GM19395 (cell line): ENCODE data around the gene ZNF253.
"Not testable (repeated sequence)": the region's sequence is repeated elsewhere in the genome, so short reads cannot be mapped to it uniquely, and the experiment has no call there.

Experiments used
- ATAC-seq: cut with Tn5 transposase; IDR thresholded peaks from one replicate; pipeline ENCODE4 v1.9.1; 2021; ENCODE audit warnings: mild to moderate bottlenecking, moderate library complexity; ENCODE audit not compliant: unreplicated experiment

Gene ZNF253

DNA sequence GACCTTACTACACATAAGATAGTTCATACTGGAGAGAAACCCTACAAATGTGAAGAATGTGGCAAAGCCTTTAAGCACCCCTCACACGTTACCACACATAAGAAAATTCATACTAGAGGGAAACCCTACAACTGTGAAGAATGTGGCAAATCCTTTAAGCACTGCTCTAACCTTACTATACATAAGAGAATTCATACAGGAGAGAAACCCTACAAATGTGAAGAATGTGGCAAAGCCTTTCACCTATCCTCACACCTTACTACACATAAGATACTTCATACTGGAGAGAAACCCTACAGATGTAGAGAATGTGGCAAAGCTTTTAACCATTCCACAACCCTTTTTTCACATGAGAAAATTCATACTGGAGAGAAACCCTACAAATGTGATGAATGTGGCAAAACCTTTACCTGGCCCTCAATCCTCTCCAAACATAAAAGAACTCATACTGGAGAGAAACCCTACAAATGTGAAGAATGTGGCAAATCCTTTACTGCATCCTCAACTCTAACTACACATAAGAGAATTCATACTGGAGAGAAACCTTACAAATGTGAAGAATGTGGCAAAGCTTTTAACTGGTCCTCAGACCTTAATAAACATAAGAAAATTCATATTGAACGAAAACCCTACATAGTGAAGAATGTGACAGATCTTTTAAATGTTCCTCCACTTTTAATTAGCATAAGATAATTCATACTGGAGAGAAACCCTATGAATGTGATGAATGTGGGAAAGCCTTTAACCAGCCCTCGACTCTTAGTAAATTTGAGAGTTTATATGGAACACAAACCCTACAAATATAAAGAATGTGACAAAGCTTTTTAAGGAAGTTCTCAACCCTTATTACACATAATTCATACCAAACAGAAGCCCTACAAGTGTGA lies 26.6 kb downstream of the ZNF253 start:
- not testable (repeated sequence) for ATAC-seq

DNA sequence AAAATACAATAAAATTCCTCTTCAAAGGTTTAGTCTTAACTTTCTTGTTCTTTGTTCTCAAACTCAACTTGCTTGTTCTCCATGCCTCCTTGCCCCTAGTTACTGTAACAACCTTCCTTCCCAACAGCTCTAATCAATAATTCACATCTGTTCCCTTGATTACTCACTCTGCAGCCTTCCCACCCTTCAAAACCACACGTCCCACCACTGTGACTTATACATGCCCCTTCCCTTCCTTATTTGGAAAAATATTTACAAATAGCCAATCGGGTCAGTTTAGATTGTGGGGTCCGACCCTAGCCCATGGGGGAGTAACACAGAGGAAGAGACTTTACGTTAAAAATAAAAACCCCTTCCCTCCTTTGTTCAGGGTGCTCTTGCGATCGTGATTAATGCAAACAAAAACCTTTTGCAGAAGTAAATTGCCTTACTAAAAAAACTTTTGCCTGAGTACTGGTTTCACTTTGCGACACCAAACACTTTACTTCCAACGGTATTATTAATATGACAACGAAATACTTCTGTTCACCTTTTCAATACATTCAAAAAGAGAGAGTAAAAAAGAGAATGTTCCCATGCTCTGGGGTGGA lies 34.6 kb downstream of the ZNF253 start:
- peak; percentile 21 for ATAC-seq

DNA sequence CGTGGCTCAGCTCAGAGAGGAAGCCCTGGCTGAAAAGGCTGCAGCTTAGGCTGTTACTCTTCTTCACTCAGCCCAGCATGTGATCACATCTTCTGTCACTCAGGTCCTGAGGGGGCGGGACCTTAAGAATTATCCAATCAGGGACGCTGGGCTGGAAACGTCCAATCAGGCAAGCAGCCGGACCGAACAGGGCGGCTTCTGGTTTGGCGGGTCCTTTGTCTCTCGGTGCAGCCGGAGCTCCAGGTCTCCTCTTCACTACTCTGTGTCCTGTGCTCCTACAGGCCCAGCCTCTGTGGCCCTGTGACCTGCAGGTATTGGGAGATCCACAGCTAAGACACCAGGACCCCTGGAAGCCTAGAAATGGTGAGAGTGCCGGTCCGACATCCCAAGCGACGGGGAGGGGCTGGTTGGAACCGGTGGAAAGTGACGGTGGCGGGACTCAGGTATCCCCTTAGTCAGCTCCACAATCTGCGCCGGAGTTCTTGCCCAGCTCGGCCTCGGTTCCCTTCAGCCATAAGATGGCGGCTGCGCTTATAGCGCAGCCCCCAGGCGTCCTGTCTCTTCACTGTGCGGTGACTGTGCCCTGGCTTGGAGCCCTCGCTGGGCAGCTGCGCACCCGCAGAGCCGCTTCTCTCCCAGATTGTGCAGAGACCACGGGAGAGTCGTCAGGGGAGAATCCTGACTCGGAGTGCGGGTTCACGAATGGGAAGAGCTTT lies 35.2 kb downstream of the ZNF253 start, which contains the start of gene ZNF93:
ZNF93 (plus strand) TSS at position 218 of the 716 bp plus-strand sequence; CDS start at position 361, 143 bp downstream.
- ATAC-seq, result peak; percentile 93

DNA sequence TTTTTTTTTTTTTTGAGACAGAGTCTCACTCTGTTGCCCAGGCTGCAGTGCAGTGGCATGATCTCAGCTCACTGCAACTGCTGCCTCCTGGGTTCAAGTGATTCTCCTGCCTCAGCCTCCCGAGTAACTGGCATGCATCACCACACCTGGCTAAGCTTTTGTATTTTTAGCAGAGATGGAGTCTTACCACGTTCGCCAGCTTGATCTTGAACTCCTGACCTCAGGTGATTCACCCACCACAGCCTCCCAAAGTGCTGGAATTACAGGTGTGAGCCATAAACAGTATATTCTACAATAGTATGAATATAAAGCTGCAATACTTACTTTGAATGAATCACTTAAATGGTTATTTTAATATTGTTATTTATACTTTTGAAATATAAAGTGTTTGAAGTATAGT lies 41.9 kb downstream of the ZNF253 start:
- ATAC-seq, result not testable (repeated sequence)

DNA sequence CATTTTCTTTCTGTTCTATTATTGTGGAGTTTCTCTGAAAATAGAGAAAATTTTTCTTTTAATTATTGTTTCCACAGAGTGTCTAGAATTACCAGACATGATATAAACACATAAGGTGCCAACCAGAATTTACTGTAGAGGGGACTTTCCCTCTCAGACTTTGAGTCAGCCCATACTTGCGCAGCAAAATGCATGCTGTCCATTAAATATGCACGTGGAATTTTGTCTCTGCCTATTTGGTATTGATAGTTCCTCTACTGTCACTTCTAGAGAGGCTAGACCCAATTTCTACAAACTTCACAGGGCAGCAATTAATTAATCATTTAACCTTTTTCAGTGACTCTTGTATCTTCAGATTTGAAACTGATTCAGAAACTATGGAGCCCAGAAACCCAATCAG lies 44.0 kb downstream of the ZNF253 start:
- ATAC-seq, result no peak

DNA sequence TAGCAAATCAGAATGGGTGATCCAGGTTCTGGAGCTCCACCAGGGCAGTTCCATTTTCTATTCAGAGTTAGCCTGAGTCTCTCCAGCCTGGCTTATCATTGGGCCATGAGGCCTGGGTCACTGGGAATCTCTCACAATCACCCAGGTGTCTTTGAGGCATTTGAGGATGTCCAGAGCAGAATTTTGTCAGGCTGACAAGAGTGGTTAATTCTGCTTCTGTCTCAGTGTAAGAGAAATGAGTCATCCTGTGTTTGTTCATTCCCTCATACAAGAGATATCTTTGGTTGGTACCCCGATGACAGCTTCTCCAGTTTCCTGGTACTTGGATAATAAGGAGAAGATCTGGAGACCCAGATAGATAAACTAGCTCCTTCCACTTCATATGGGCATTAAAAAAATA lies 45.5 kb downstream of the ZNF253 start:
- ATAC-seq, result no peak

DNA sequence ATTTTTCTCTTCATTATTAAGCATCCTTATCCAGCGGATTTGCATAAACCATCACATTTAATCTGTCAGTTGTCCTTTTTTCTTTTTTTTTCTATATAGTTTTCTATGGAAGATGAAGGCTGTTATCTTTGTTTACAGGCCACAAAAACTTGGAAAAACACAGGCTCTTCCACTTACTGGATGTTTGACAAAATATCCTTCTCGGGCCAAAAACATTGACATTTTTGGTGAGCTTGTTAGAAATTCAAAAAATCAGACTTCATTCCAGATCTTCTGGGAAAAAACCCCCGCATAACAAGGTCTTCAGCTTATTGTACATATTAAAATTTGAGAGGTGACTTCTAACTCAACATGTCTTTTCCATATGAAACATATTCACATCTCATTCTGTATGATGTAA lies 48.9 kb downstream of the ZNF253 start:
- ATAC-seq, result no peak

DNA sequence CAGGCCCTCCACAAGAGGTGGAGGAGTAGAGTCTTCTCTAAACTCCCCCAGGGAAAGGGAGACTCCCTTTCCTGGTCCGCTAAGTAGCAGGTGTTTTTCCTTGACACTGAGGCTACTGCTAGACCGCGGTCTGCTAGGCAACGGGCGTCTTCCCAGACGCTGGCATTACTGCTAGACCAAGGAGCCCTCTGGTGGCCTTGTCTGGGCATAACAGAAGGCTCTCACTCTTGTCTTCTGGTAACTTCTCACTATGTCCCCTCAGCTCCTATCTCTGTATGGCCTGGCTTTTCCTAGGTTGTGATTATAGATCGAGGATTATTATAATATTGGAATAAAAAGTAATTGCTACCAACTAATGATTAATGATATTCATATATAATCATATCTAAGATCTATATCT lies 64.7 kb downstream of the ZNF253 start:
- ATAC-seq, result not testable (repeated sequence)

DNA sequence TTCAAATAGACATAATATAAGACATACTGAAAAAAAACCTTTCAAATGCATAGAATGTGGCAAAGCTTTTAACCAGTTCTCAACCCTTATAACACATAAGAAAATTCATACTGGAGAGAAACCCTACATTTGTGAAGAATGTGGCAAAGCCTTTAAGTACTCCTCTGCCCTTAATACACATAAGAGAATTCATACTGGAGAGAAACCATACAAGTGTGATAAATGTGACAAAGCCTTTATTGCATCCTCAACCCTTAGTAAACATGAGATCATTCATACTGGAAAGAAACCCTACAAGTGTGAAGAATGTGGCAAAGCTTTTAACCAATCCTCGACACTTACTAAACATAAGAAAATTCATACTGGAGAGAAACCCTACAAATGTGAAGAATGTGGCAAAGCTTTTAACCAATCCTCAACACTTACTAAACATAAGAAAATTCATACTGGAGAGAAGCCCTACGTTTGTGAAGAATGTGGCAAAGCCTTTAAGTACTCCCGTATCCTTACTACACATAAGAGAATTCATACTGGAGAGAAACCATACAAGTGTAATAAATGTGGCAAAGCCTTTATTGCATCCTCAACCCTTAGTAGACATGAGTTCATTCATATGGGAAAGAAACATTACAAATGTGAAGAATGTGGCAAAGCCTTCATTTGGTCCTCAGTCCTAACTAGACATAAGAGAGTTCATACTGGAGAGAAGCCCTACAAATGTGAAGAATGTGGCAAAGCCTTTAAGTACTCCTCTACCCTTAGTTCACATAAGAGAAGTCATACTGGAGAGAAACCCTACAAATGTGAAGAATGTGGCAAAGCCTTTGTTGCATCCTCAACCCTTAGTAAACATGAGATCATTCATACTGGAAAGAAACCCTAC lies 68.0 kb downstream of the ZNF253 start:
- ATAC-seq, result not testable (repeated sequence)

DNA sequence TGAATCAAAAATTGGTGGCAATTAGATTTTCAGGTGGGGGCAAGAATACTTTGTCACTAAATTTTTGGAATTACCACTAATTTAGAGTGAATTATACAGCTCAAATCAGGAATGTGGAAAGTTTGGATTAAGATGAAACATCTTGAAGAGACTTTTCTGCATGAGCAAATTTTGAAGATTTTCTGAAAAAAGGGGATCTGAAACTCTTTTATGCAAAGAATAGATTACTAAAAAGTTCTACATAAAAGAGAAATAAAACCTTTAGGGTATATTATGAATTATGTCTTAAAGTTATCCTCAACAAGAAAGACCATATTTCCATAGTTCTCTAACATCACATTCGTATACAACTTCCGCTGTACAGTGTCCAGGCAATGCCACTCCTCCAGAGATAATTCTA lies 71.7 kb downstream of the ZNF253 start:
- no peak for ATAC-seq

DNA sequence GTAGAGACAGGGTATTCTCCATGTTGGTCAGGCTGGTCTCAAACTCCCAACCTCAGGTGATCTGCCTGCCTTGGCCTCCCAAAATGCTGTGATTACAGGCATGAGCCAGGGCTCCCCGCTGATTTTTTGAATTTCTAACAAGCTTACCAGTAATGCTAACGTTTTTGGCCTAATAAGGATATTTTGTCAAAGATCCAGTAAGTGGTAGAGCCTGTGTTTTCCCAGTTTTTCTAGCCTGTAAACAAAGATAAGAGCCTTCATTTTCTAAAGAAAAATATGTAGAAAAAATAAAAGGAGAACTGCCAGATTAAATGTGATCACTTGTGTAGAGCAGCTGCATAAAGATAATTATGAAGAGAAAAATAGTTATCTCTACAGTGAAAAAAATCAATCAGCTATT lies 72.8 kb downstream of the ZNF253 start:
- ATAC-seq, result no peak

DNA sequence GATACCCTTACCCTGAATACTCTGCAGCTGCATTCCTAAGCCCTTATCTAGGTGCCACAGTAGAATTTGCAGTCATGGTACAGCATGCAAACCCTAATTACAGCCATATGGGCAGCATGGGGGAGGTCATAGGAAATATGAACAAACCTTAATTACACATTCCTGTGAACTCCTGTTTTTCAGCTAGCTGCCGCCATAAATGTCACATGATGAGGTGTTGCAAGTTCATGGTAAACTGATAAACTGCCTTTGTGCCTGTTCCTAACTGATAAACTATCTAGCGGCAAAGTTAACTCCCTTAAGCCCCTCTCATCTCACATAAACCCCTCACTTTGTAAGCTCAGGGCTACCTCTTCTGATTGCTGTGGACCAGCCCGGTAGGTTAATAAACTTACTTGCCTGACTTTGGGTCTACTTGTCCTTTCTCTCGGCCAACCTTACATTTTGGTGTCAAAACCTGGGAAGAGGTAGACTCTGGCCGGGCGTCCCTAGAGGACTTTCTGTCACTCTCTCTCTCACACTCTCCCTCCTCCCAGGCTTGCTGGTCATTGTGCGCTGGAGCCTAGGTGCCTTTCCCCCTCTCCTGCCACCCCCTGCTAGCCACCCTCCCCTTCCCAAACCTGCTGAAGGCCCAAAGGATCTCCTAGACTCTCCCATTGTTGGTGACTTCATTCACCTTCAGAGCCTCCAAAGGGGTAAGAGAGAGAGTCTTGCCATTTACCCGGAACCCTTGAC lies 78.3 kb downstream of the ZNF253 start:
- no peak for ATAC-seq
